ENCODE measurements around the gene NELFA.
"Not testable (repeated sequence)": the region's sequence is repeated elsewhere in the genome, so short reads cannot be mapped to it uniquely, and the experiment has no call there.

Gene NELFA

DNA sequence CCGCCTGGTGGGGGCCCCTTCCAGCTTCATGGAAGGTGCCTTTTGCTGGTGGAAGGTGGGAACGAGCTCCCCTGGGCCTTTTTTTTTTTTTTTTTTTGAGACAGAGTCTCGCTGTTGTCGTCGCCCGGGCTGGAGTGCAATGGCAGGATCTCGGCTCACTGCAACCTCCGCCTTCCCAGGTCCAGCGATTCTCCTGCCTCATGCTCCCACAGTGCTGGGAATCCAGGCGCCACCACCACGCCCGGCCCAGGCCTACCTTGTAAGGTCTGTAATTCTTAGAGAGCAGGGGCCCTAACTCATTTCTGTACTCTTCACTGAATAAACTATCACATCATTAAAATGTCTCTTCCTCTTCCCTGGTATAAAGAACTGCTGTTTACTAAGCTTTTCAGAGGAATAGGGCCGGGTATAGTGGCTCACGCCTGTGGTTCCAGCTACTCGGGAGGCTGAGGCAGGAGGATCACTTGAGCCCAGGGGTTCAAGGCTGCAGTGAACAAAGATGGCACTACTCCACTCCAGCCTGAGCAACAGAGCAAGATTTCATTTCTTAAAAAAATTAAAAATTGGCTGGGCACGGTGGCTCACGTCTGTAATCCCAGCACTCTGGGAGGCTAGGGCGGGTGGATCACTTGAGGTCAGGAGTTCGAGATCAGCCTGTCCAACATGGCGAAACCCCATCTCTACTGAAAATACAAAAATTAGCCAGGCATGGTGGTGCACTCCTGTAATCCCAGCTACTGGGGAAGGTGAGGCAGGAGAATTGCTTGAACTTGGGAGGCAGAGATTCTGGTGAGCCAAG is 14.9 kb downstream of the NELFA start:
- not testable (repeated sequence) for DNase-seq

- DNase-seq, result no peak
Measured at GRCh38 chr4:1993169-1993516, 15.6 kb downstream of the NELFA start.

DNA sequence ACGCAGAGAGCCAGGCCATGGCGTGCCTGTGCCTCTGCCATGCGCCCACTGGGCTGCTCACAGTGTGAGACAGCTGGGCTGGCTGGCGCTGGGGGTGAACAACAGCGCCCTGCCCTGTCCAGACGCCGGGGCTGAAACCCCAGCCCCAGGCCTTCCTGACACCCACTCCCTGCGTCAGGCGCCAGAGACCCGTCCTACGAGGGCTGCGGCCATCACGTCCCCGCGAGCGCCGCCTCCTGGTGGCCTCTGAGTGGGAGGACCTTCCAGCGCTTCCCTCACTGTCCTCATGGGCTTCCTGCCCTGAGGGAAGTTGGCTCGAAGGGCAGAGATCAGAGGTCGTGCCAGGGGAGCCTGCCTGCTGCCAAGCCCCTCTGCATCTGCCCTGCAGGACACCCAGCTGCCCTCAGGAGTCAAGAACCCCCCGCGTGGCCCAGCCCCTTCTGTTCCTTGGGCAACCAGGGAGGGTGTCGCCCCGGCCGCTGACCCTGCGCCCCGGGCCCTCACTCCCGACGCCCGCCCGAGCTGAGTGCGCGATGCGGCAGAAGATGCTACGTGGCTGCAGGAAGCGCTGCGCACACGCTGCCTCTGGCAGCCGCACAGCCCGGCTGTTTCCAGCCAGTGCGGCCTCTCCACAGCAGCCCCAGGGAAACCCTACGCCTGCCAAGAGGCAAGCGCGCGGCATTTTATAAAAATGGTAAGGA is 16.2 kb downstream of the NELFA start:
- no peak for DNase-seq

- no peak for DNase-seq
Measured at GRCh38 chr4:1991596-1992434, 17.0 kb downstream of the NELFA start.

DNA sequence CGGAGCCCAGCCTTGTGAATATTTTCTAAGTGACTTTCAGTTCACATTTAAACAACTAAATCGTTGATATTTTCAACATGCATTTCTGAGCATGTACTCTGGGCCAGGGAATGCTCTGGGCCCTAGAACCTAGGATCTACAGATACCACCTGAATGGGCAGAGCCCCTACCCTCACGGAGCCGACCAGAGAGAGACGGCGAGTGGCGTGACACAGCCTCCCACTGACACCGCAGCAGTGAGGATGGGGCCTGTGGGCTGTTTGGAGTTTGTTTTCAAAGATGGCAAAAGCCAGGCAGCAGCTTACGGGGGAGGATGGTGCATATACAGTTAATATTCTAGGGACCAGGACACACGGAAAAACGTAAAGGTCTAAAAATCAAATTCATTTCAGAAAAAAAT is 17.7 kb downstream of the NELFA start:
- no peak for DNase-seq

- no peak for DNase-seq
Measured at GRCh38 chr4:1990676-1991075, 18.1 kb downstream of the NELFA start.

- no peak for DNase-seq
Measured at GRCh38 chr4:1990348-1990645, 18.5 kb downstream of the NELFA start.

- no peak for DNase-seq
Measured at GRCh38 chr4:1989533-1990347, 19.0 kb downstream of the NELFA start.

GRCh38 chr4:1988327-1988724 is 20.4 kb downstream of the NELFA start:
- no peak for DNase-seq

DNA sequence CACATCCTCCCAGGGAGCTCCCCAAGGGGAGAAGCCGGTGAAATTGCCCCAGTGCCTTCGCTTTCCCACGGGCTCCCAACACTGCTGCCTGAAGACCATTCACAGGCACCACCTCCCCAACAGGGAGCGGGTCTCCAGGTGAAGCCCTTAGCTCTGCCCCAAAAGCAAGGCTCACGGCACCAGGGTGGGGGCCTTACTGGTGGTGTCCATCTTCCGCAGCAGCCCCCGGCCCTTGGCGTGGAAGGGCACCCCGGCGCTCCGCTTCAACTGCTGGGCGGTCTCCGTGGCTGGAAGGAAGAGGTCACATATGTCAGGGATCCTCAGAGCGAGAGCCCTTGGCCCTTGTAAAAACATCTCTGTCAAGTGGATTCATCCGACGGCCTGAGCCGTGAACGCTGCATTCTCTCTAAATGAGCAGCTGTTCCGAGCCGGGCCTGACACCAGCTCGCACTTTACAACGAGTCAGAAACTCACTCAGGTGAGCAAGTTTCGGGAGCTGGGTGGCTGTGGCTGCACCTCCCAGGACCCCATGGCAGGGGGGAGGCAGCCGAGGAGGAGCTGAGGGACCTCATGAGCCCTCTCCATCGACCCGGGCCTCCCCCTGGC is 20.9 kb downstream of the NELFA start:
- no peak for DNase-seq

GRCh38 chr4:1987296-1987695 is 21.5 kb downstream of the NELFA start:
- no peak for DNase-seq

- DNase-seq, result no peak
Measured at GRCh38 chr4:1986578-1987210, 22.1 kb downstream of the NELFA start.

- no peak for DNase-seq
Measured at GRCh38 chr4:1985780-1986577, 22.8 kb downstream of the NELFA start.

- DNase-seq, result no peak
Measured at GRCh38 chr4:1985294-1985693, 23.5 kb downstream of the NELFA start.

GRCh38 chr4:1984406-1985191 is 24.2 kb downstream of the NELFA start:
- no peak for DNase-seq

DNA sequence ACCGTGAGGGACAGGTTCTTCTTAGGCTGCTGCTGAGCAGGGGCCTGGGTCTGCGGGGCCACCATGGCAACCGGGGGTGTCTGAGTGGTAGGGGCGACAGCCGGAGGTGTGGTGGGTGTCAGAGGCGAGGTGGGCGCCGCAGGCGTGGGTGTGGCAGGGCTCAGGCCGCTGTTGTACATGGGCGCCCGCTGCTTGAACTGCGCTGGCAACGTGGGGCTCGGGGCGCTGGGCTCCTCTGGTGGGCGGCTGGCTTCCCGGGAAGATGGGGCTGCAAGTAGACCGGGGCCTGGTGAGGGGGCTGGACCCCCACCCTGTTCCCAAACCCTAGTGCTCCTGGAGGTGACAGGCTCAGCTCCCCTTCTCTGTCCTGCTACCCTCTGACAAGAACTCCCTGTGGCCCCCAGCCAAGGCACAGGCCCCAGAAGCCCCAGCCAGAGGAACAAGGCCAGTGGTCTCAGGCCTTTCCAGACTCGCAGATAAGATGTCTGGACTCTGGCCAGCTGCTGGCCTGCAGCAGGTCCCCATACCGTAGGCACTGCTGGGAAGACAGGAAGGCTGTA is 24.8 kb downstream of the NELFA start:
- no peak for DNase-seq

GRCh38 chr4:1983053-1983845 is 25.5 kb downstream of the NELFA start:
- DNase-seq, result no peak

- no peak for DNase-seq
Measured at GRCh38 chr4:1982124-1983052, 26.4 kb downstream of the NELFA start.

All from NCI-H446 treated with DMSO at 0.1 percent for 48 hours (cell line).